A673 (cell line): ENCODE data around the gene TSPAN13. TPM values are rescaled to one million over a fixed set of nuclear protein-coding genes. Genes with fewer than 3 reads are reported as not detected.

Experiments used
- BruUV-seq: library from RNA; stranded (reverse); fragments of 400-500 nt; replicated peaks from 2 replicates; lab custom pipeline; 2021; lab: Mats Ljungman, UMichigan
- CTCF ChIA-PET: fragments of 300-600 bp; sonication (Branson Sonifier 250); formaldehyde crosslinking; loops from one replicate; lab custom pipeline; 2022; ENCODE audit warnings: antibody characterized with exemption; lab: Charles Lee
- POLR2A ChIA-PET: fragments of 300-600 bp; sonication (Branson Sonifier 250); formaldehyde crosslinking; loops from one replicate; lab custom pipeline; 2022; ENCODE audit warnings: antibody characterized with exemption; ENCODE audit not compliant: low non-redundant PET; lab: Charles Lee
- DNase-seq: peaks from one replicate; pipeline ENCODE4 v3.0.0-alpha.2; 2015; ENCODE audit warnings: low spot score
- H3K27ac ChIP-seq: fragments of 200-600 bp; sonication (generic); 2 replicates; pipeline ENCODE4 v1.5.1; 2016; ENCODE audit warnings: mixed run types, low read depth, mild to moderate bottlenecking, mixed read lengths, antibody characterized with exemption, low read length; ENCODE audit not compliant: poor library complexity, severe bottlenecking
- H3K27me3 ChIP-seq: fragments of 200-600 bp; sonication (generic); replicated peaks from 2 replicates; pipeline ENCODE4 v1.6.1; 2017; ENCODE audit warnings: mixed run types, low read depth, mild to moderate bottlenecking, mixed read lengths, antibody characterized with exemption, low read length; ENCODE audit not compliant: insufficient read depth, poor library complexity
- H3K36me3 ChIP-seq: fragments of 200-600 bp; sonication (generic); 2 replicates; pipeline ENCODE4 v1.6.1; 2016; ENCODE audit warnings: mixed run types, mild to moderate bottlenecking, mixed read lengths, antibody characterized with exemption, low read length; ENCODE audit not compliant: insufficient read depth, poor library complexity, severe bottlenecking
- H3K4me1 ChIP-seq: fragments of 200-600 bp; sonication (generic); 2 replicates; pipeline ENCODE4 v1.6.1; 2017; ENCODE audit warnings: mixed run types, mild to moderate bottlenecking, mixed read lengths, antibody characterized with exemption, low read length; ENCODE audit not compliant: insufficient read depth, poor library complexity, severe bottlenecking
- H3K4me3 ChIP-seq: fragments of 200-600 bp; sonication (generic); 2 replicates; pipeline ENCODE4 v1.5.1; 2016; ENCODE audit warnings: low read depth, mixed run types, mild to moderate bottlenecking, mixed read lengths, low read length; ENCODE audit not compliant: poor library complexity, severe bottlenecking
- H3K9me3 ChIP-seq: fragments of 200-600 bp; sonication (generic); 2 replicates; pipeline ENCODE4 v1.6.1; 2016; ENCODE audit warnings: mixed run types, low read depth, mild to moderate bottlenecking, mixed read lengths, antibody characterized with exemption, low read length; ENCODE audit not compliant: poor library complexity, severe bottlenecking
- EZH2 ChIP-seq: fragments of 200-600 bp; sonication (generic); IDR thresholded peaks from 2 replicates; pipeline ENCODE4 v1.6.1; 2017; ENCODE audit warnings: borderline replicate concordance, low read depth, mild to moderate bottlenecking, mixed read lengths, antibody characterized with exemption, low read length; ENCODE audit not compliant: poor library complexity, severe bottlenecking
- intact Hi-C: fragments of 100-400 bp; cut with micrococcal nuclease; formaldehyde crosslinking; loops from one replicate; pipeline ENCODE4 v1.10.0; 2022; ENCODE audit not compliant: unreplicated experiment
- total RNA-seq: library from RNA; stranded (reverse); gene quantifications from 2 replicates; pipeline ENCODE4 v1.2.3, GENCODE V29; 2021
- TF ChIP-seq, protein P1 (sequence below): fragments of 300-800, 200-600 bp; sonication (generic); conservative IDR thresholded peaks from 2 replicates; pipeline ENCODE4 v1.5.1; 2017; ENCODE audit warnings: low read depth, mild to moderate bottlenecking, antibody characterized with exemption, low read length, moderate library complexity, mixed read lengths

TSPAN13 gene
- total RNA-seq, 1 experiment from 2014 or later, result 157 TPM

DNA sequence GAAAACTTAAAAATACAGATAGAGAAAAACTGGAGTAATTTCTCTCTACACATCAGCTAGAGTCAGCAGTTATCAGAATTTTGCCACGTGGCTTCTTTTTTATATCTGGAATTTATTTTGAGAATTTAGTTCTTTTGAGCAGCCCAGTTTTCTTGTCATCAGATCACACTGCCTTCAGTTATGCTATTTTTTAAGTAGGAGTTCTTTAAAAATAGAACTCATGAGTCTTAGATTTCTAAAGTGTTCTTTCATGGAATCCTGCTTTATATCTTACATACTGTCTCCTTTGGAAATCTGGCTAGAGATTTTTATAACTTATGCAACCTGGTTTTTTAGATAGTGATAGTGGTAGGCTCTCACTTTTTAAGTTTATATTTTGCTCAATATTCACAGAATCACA is 27.0 kb downstream of the TSPAN13 start:
- Histone ChIP-seq H3K4me3 (no peak overlapping the region), H3K27ac (no peak overlapping the region), H3K27me3 (no peaks in the 10 kb centered on the region), H3K4me1 (peaks cover 10% of the 10 kb centered on the region), H3K9me3 (no peaks in the 10 kb centered on the region), H3K36me3 (peaks cover 26% of the 10 kb centered on the region)
- no peak for TF ChIP-seq EZH2
- TF ChIP-seq, protein P1, sequence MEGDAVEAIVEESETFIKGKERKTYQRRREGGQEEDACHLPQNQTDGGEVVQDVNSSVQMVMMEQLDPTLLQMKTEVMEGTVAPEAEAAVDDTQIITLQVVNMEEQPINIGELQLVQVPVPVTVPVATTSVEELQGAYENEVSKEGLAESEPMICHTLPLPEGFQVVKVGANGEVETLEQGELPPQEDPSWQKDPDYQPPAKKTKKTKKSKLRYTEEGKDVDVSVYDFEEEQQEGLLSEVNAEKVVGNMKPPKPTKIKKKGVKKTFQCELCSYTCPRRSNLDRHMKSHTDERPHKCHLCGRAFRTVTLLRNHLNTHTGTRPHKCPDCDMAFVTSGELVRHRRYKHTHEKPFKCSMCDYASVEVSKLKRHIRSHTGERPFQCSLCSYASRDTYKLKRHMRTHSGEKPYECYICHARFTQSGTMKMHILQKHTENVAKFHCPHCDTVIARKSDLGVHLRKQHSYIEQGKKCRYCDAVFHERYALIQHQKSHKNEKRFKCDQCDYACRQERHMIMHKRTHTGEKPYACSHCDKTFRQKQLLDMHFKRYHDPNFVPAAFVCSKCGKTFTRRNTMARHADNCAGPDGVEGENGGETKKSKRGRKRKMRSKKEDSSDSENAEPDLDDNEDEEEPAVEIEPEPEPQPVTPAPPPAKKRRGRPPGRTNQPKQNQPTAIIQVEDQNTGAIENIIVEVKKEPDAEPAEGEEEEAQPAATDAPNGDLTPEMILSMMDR, result no peak
- BruUV-seq, result no TSS peak
- DNase-seq, result no peak
- ChIA-PET POLR2A (no interaction called here), CTCF (no interaction called here)
- intact Hi-C loops, result no loop called here

DNA sequence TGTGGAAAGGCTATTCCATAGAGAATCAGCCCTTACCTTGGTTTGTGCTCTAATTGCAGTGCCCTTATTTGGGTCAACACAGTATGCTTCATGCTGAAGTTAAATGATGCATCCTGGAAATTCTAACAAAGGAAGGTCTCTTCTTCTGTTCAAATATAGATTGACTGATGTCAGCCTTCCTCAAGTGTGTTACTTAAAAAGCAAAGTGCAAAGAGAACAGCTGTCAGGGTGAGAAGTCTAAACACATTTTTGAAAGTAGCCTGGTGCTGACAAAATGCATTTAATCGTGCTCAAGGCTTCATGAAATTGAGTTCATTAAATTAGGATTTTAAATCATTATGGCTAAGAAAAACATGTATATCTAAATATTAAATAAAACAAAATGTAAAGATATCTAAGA is 31.8 kb downstream of the TSPAN13 start:
- no peak overlapping the region for H3K4me3 ChIP-seq
- H3K27ac ChIP-seq, result no peak overlapping the region
- H3K27me3 ChIP-seq, result no peaks in the 10 kb centered on the region
- no peak for DNase-seq
- ChIA-PET CTCF (no interaction called here), POLR2A (no interaction called here)
- no peaks in the 10 kb centered on the region for H3K4me1 ChIP-seq
- no peaks in the 10 kb centered on the region for H3K9me3 ChIP-seq
- no TSS peak for BruUV-seq
- TF ChIP-seq EZH2, result no peak
- TF ChIP-seq, protein P1, result no peak
- intact Hi-C loops, result no loop called here
- H3K36me3 ChIP-seq, result peaks cover 41% of the 10 kb centered on the region

DNA sequence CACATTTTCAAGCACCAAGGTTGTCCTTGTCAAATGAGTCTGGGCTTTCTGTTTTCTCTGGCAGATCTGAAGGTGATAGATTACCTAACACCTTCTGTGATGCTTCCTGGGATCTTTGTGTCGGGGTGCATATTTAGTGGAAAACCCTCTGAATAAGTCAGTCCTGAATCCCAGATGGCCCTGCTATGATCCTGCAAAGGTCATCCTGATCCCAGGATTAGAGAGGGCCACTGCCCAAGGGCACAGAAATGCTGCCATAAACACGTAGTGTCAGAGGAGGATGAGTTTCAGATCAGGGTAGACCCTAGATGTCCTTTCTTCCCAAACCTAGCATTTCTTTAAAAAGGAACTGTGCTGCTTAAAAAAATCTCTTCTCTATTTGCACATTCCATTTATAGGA is 32.3 kb downstream of the TSPAN13 start:
- no peak overlapping the region for H3K4me3 ChIP-seq
- no peak overlapping the region for H3K27ac ChIP-seq
- ChIA-PET POLR2A (no interaction called here), CTCF (no interaction called here)
- H3K27me3 ChIP-seq, result no peaks in the 10 kb centered on the region
- intact Hi-C loops, result no loop called here
- DNase-seq, result no peak
- BruUV-seq, result no TSS peak
- TF ChIP-seq, protein P1, result no peak
- no peak for TF ChIP-seq EZH2
- no peaks in the 10 kb centered on the region for H3K9me3 ChIP-seq
- no peaks in the 10 kb centered on the region for H3K4me1 ChIP-seq
- peaks cover 41% of the 10 kb centered on the region for H3K36me3 ChIP-seq
